Measurements from ENCODE around the gene DND1. TPM values are rescaled to one million over a fixed set of nuclear protein-coding genes. Genes with fewer than 3 reads are reported as not detected.

The DND1 gene
- polyA plus RNA-seq, 3 donors: 2.3 TPM; not detected in 2

DNA sequence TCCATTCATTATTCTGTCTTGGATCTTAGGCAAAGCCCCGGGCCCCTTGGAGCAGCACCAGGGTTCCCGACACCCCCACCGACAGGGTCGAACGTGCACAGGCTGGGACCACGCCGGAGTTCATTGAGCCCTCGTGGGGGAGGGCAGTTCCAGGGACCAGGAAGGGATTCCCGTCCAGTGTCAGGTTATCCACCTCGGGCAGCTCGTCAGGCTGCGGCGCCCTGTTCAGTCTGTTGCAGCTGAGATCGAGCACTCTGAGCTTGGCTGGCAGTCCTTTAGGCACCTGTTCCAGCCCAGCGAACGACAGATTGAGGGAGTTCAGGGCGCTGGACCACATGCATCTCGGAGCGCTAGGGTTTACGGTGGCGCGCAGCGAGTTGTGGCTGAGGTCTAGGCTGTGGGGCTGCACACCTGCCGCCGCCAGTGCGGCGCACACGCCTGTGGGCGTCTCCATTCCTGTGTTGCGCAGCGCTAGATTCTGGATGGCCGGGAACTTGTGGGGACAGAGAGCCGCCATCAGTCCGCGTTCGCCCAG is 41.5 kb downstream of the DND1 start:
- Mint-ChIP-seq H3K27me3 (ENCODE audit: low read depth in 3 of 3) (peaks cover 0 to 5% (median 0%) of the 10 kb centered on the region in 3 donors), H3K27ac (peak overlapping the region; percentile 97 to 99 (median 98)), H3K4me3 (peak overlapping the region; percentile 92 to 100), H3K36me3 (peaks cover 30 to 51% of the 10 kb centered on the region in 2 donors), H3K4me1 (peaks cover 56% of the 10 kb centered on the region), H3K9me3 (peaks cover 4 to 17% (median 12%) of the 10 kb centered on the region in 7 donors)
- TF ChIP-seq, protein P1, sequence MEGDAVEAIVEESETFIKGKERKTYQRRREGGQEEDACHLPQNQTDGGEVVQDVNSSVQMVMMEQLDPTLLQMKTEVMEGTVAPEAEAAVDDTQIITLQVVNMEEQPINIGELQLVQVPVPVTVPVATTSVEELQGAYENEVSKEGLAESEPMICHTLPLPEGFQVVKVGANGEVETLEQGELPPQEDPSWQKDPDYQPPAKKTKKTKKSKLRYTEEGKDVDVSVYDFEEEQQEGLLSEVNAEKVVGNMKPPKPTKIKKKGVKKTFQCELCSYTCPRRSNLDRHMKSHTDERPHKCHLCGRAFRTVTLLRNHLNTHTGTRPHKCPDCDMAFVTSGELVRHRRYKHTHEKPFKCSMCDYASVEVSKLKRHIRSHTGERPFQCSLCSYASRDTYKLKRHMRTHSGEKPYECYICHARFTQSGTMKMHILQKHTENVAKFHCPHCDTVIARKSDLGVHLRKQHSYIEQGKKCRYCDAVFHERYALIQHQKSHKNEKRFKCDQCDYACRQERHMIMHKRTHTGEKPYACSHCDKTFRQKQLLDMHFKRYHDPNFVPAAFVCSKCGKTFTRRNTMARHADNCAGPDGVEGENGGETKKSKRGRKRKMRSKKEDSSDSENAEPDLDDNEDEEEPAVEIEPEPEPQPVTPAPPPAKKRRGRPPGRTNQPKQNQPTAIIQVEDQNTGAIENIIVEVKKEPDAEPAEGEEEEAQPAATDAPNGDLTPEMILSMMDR (IDR thresholded peaks at IDR 0.05): no peak
- peak overlapping the region; percentile 76 to 98 (median 97) for H3K4me3 ChIP-seq (replicated peaks in 1 of 3; ENCODE audit: low read depth in 2 of 3, low read length in 3 of 3)
- intact Hi-C loops (cut with micrococcal nuclease): loop anchor here (2.0 to 5.0 kb wide), 2 partner anchors 21 to 35 kb away; no protein-coding TSS in a partner anchor
- H3K27me3 ChIP-seq (ENCODE audit: control insufficient read depth in 2 of 2, insufficient read depth in 2 of 2, low read length in 2 of 2): no peaks in the 10 kb centered on the region
- peaks cover 14 to 24% of the 10 kb centered on the region in 2 donors for H3K36me3 ChIP-seq (replicated peaks in 1 of 2; ENCODE audit: control insufficient read depth in 1 of 2, insufficient read depth in 2 of 2, low read length in 2 of 2)
- peak overlapping the region; percentile 89 for H3K9ac ChIP-seq (ENCODE audit: insufficient read depth, low read length, poor library complexity, severe bottlenecking)
- H3K4me2 ChIP-seq (replicated peaks; ENCODE audit: extremely low read depth, low read length, poor library complexity, severe bottlenecking): peak overlapping the region; percentile 100
- H3K4me1 ChIP-seq (ENCODE audit: control insufficient read depth in 1 of 2, insufficient read depth in 2 of 2, low read length in 2 of 2): peaks cover 30 to 64% of the 10 kb centered on the region in 2 donors
- peaks cover 31% of the 10 kb centered on the region for H4K20me1 ChIP-seq (ENCODE audit: insufficient read depth, low read length)
- no peak overlapping the region for H2AFZ ChIP-seq (ENCODE audit: insufficient read depth, low read depth, low read length, poor library complexity, severe bottlenecking)
- H3K79me2 ChIP-seq (ENCODE audit: insufficient read depth, low read length): peaks cover 55% of the 10 kb centered on the region
- peaks cover 0 to 10% of the 10 kb centered on the region in 2 donors for H3K9me3 ChIP-seq (replicated peaks in 1 of 2; ENCODE audit: control insufficient read depth in 1 of 2, insufficient read depth in 1 of 2, low read length in 2 of 2)
- DNase-seq: peak in 1 of 3 donors; percentile 12
- WGBS (ENCODE audit: insufficient coverage): 11% methylated on average over 36 of the region's 36 CpGs
- peak overlapping the region; percentile 96 to 97 for H3K27ac ChIP-seq (ENCODE audit: low read depth in 1 of 2, low read length in 2 of 2)

DNA sequence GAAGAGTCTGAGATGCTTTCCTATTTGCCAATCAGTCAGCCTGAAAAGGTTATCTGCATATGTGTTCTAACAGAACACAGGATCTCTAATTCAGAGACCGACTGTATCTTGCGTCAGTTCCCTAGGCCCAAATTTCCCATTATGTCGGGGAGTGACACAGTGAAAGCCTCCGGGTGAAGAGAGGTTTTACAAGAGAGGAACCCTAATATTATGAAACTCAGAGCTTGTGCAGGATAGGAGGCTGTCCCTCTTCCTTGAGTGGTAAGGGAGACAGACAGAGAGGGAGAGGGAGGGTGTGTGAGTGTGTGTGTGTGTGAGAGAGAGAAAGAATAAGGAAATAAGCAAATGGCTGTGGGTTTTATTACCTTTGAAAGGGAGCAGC is 42.3 kb downstream of the DND1 start:
- Histone ChIP-seq H3K4me3 (replicated peaks in 1 of 3; ENCODE audit: low read depth in 2 of 3, low read length in 3 of 3) (peak overlapping the region; percentile 76 to 98 (median 97)), H4K20me1 (ENCODE audit: insufficient read depth, low read length) (peaks cover 31% of the 10 kb centered on the region), H3K9ac (ENCODE audit: insufficient read depth, low read length, poor library complexity, severe bottlenecking) (peak overlapping the region; percentile 89), H3K79me2 (ENCODE audit: insufficient read depth, low read length) (peaks cover 55% of the 10 kb centered on the region), H3K36me3 (replicated peaks in 1 of 2; ENCODE audit: control insufficient read depth in 1 of 2, insufficient read depth in 2 of 2, low read length in 2 of 2) (peaks cover 14 to 24% of the 10 kb centered on the region in 2 donors), H3K27ac (ENCODE audit: low read depth in 1 of 2, low read length in 2 of 2) (peak overlapping the region; percentile 96 to 97), H3K27me3 (ENCODE audit: control insufficient read depth in 2 of 2, insufficient read depth in 2 of 2, low read length in 2 of 2) (no peaks in the 10 kb centered on the region), H3K4me2 (replicated peaks; ENCODE audit: extremely low read depth, low read length, poor library complexity, severe bottlenecking) (peak overlapping the region; percentile 100), H3K9me3 (replicated peaks in 1 of 2; ENCODE audit: control insufficient read depth in 1 of 2, insufficient read depth in 1 of 2, low read length in 2 of 2) (peaks cover 0 to 10% of the 10 kb centered on the region in 2 donors), H3K4me1 (ENCODE audit: control insufficient read depth in 1 of 2, insufficient read depth in 2 of 2, low read length in 2 of 2) (peaks cover 30 to 62% of the 10 kb centered on the region in 2 donors), H2AFZ (ENCODE audit: insufficient read depth, low read depth, low read length, poor library complexity, severe bottlenecking) (peak overlapping the region; percentile 15)
- Mint-ChIP-seq H3K36me3 (peaks cover 33 to 51% of the 10 kb centered on the region in 2 donors), H3K4me1 (peaks cover 55% of the 10 kb centered on the region), H3K27me3 (ENCODE audit: low read depth in 3 of 3) (peaks cover 0 to 4% (median 0%) of the 10 kb centered on the region in 3 donors), H3K4me3 (peak overlapping the region; percentile 92 to 100), H3K9me3 (peaks cover 4 to 17% (median 12%) of the 10 kb centered on the region in 7 donors), H3K27ac (peak overlapping the region; percentile 97 to 99 (median 98))
- no CpG with 5 or more reads among the region's 4 CpGs for WGBS (ENCODE audit: insufficient coverage)
- peak; percentile 80 to 94 (median 91) for DNase-seq
- TF ChIP-seq, protein P1 (IDR thresholded peaks at IDR 0.05): no peak
- intact Hi-C loops (cut with micrococcal nuclease): loop anchor here (5.0 kb wide), 1 partner anchor 34 kb away; no protein-coding TSS in a partner anchor

Measured in CD14-positive monocyte (primary cell).